Mammary epithelial cell (primary cell): ENCODE data around the gene AFF2.

ENCODE experiments used
- CTCF ChIP-seq, 2 donors: IDR thresholded peaks in 1 of 2; conservative IDR thresholded peaks in 1 of 2; 2 replicates each; pipeline ENCODE4 v1.5.1; 2011 to 2012; ENCODE audit warnings: inconsistent platforms in 2 of 2, low read length in 2 of 2, mild to moderate bottlenecking in 2 of 2, control low read depth in 1 of 2, low read depth in 1 of 2; ENCODE audit not compliant: insufficient read depth in 1 of 2; ENCODE audit errors: extremely low read depth in 1 of 2
- EZH2 ChIP-seq: IDR thresholded peaks from 2 replicates; pipeline ENCODE4 v1.6.1; 2012; ENCODE audit warnings: low read length, inconsistent platforms, borderline replicate concordance

- TF ChIP-seq CTCF (conservative IDR thresholded peaks at IDR 0.05 in 1 of 2, IDR thresholded peaks at IDR 0.05 in 1 of 2; ENCODE audit: extremely low read depth in 1 of 2, insufficient read depth in 1 of 2, low read depth in 1 of 2, low read length in 2 of 2): no peak
- TF ChIP-seq EZH2: no peak
Measured at GRCh38 chrX:148615491-148615890, 115.1 kb downstream of the AFF2 start.
